Ectodermal cell (in vitro differentiated cells): Measurements from ENCODE around the gene DDHD1.

Experiments
- H3K27ac ChIP-seq: 2 replicates; pipeline ENCODE4 v1.7.0; 2013; ENCODE audit warnings: mild to moderate bottlenecking, low read depth, low read length; ENCODE audit not compliant: insufficient read depth, poor library complexity, severe bottlenecking
- H3K27me3 ChIP-seq: 2 replicates; pipeline ENCODE4 v1.7.0; 2013; ENCODE audit warnings: mild to moderate bottlenecking, low read length; ENCODE audit not compliant: insufficient read depth, control insufficient read depth, poor library complexity, severe bottlenecking
- H3K36me3 ChIP-seq: one replicate; pipeline ENCODE4 v1.7.0; 2013; ENCODE audit warnings: low read length; ENCODE audit not compliant: control insufficient read depth, insufficient read depth
- H3K4me1 ChIP-seq: one replicate; pipeline ENCODE4 v1.7.0; 2013; ENCODE audit warnings: low read length; ENCODE audit not compliant: control insufficient read depth, insufficient read depth
- H3K4me3 ChIP-seq: 2 replicates; pipeline ENCODE4 v1.7.0; 2013; ENCODE audit warnings: low read depth, low read length, control low read depth; ENCODE audit not compliant: insufficient read depth
- H3K9me3 ChIP-seq: 2 replicates; pipeline ENCODE4 v1.7.0; 2013; ENCODE audit warnings: mild to moderate bottlenecking, low read length, moderate library complexity; ENCODE audit not compliant: control insufficient read depth
- WGBS, 2 experiments: methylation state at CpG; one replicate each; pipeline ENCODE4 v1.1.7; 2013; ENCODE audit warnings: missing lambda C conversion rate in 2 of 2; 5-methylcytosine and 5-hydroxymethylcytosine counted together

The DDHD1 gene

DNA sequence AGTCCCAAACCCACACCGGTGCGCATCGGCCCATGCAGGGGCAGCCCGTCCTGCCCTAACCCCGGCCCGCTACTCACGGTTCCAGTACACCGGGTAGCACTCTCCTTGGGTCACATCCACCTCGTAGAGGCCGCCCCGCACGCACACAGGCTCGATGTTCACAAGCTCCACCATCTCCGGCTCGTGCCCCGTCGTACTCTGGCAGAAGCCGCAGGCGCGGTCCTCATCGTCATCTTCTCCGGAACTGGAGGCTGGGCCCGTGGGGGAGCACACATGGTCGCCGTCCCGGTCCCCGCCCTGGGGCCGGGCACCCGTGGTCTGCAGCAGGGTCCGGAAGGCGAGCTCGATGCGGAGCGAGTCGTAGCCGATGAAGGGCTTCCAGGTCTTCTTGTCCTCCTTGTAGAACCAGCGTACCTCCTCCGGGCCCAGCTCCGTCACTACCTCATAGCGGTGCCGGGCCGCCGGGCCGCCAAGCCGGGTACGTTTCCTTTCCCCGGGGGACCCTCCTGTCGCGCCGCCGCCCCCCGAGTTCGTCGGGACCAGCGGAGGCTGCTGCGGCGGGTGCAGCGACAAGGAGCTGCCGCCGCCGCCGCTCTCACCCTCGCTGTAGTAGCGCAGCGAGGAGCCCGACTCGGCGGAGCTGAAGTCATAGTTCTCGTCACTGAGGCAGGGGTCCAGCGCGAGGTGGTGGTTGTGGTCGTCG is 788 bp downstream of the DDHD1 start:
- Histone ChIP-seq H3K27ac (peak overlapping the region; percentile 62), H3K36me3 (no peaks in the 10 kb centered on the region), H3K4me1 (peaks cover 4% of the 10 kb centered on the region), H3K9me3 (no peaks in the 10 kb centered on the region), H3K27me3 (peaks cover 4% of the 10 kb centered on the region), H3K4me3 (peak overlapping the region; percentile 90)
- 0% methylated on average over 73 of the region's 73 CpGs for WGBS, 2 experiments

DNA sequence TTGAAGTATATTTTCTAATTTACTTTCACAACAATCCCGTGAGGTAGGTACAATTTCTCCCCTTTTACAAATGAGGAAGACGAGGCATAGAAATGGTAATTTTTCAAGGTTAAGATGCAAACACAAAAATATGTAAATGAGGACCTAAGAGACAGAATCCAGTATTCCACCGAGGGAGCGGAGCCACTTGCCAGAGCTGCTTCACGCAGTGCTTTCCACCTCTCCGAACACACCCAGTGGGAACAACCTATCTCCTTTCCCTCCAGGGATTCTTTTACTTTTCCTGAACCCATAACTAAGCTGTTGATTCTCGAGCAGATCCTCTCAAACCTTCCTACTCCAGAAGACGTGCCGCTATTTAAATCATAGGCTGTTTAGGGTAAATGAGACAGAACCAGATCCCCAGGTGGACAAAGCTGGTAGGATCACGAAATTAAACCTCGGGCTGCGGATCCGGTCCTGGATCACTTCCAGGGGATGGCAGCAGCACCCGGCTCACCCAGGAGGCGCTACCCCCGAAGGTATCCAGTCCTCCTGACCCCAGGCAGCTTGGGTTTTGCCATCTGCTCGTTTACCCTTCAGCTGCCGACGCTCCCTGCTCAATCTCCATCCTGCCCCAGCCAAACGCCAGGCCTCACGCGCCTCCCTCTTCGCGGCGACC is 1.5 kb downstream of the DDHD1 start:
- peaks cover 4% of the 10 kb centered on the region for H3K4me1 ChIP-seq
- H3K4me3 ChIP-seq = peak overlapping the region; percentile 90
- peaks cover 4% of the 10 kb centered on the region for H3K27me3 ChIP-seq
- no peaks in the 10 kb centered on the region for H3K9me3 ChIP-seq
- WGBS, 2 experiments = 2 to 3% methylated on average over 24 to 25 of the region's 25 CpGs
- H3K27ac ChIP-seq = no peak overlapping the region
- no peaks in the 10 kb centered on the region for H3K36me3 ChIP-seq

DNA sequence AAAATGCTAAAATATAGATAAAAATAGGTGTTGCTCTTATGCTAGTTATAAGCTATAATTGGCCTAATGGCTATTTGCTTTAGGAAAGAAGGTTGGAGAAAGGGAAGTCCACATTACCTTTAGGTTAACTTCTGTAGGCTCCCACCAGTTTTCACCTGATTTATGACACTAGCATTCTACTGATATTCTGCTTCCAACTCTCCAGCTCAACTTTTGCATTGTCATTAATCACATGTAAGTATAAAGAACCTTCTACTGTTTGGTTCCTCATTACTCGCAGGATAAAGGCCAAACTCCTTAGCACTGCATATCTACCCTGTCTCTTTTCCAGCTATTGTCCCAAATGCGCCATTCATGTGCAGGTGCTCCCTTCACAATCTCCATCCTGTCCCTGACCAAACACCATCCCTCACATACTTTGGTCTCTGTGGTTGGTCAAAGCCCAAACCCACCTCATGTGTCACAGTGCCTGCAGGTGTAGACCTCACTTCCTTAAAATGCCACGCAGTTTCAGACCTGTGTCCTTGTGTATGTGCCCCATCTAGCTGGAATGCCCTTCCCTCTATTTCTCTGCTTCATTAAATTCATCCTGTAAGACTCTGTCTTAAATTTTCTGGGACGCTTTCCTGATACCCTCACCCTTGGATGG is 3.3 kb downstream of the DDHD1 start:
- no peaks in the 10 kb centered on the region for H3K36me3 ChIP-seq
- H3K27ac ChIP-seq = no peak overlapping the region
- no peak overlapping the region for H3K4me3 ChIP-seq
- H3K27me3 ChIP-seq = peaks cover 4% of the 10 kb centered on the region
- WGBS, 2 experiments = 93 to 95% methylated on average over 4 of the region's 4 CpGs
- H3K4me1 ChIP-seq = peaks cover 4% of the 10 kb centered on the region
- H3K9me3 ChIP-seq = no peaks in the 10 kb centered on the region

DNA sequence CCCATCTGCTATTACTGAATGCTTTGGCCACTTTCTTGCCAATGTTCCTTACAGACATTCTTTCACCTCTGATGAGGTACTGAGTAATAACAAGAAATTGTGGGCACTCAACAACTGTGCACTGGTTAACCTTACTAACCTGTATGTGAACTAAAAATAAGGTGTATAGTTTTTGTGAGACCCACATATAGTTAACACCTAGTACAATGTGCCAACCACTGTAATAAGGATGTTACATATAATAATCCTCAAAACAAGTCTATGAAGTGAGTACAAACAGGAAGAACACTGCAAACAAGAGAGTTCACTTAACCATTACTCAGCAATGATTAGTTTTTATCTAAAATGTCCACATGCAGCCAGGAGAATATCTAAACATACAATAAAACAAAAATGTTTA is 4.5 kb downstream of the DDHD1 start:
- no peak overlapping the region for H3K4me3 ChIP-seq

DNA sequence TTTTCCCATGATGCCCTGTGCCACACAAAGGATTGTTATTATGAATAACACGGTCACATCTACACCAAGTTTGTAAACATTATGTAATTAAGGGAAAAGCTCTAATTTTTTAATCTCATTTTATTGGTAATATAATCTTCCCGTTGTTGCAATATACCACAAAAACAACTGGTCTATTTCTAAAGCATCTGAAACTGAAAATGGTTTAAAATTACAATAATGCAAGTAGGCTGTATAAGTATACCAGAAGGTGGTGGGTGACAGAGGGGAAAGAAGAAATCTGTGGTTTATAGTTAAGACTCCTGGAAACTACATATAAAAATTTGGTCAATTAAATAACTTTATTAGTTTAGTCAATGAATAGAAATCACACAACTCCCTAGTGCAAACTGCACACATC is 5.2 kb downstream of the DDHD1 start:
- 100% methylated on average over 1 of the region's 2 CpGs; no CpG with 5 or more reads in 1 of the 2 experiments for WGBS, 2 experiments
- peaks cover 4% of the 10 kb centered on the region for H3K27me3 ChIP-seq
- no peak overlapping the region for H3K4me3 ChIP-seq
- H3K27ac ChIP-seq = no peak overlapping the region
- H3K9me3 ChIP-seq = no peaks in the 10 kb centered on the region
- no peaks in the 10 kb centered on the region for H3K36me3 ChIP-seq
- peaks cover 4% of the 10 kb centered on the region for H3K4me1 ChIP-seq

More for the DNA sequence above, 4.5 kb downstream of the DDHD1 start:
- no peaks in the 10 kb centered on the region for H3K36me3 ChIP-seq
- peaks cover 4% of the 10 kb centered on the region for H3K4me1 ChIP-seq
- H3K9me3 ChIP-seq = no peaks in the 10 kb centered on the region
- no peak overlapping the region for H3K27ac ChIP-seq
- H3K27me3 ChIP-seq = peaks cover 4% of the 10 kb centered on the region

DNA sequence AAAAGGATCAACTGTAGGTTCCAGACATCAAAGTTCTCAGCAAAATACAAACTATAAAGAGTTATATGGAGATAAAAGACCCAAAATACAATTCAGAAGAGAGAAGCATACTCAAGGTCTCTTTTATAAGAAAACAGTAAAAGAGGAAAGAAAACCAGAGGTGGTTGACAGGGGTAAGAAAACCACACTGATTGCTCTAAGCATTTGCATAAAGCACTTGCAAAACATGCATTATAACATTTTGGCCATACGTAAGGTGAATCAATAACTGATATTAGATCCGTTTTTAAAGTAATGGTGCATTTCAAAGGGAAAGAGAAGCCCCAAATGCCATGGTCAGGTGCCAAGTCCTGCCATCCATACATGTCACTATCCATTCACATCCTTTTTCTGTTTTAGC is 5.9 kb downstream of the DDHD1 start:
- H3K27me3 ChIP-seq = peaks cover 4% of the 10 kb centered on the region
- no peak overlapping the region for H3K27ac ChIP-seq
- H3K4me1 ChIP-seq = peaks cover 4% of the 10 kb centered on the region
- H3K4me3 ChIP-seq = no peak overlapping the region
- H3K36me3 ChIP-seq = no peaks in the 10 kb centered on the region
- 88 to 93% methylated on average over 2 of the region's 2 CpGs for WGBS, 2 experiments
- no peaks in the 10 kb centered on the region for H3K9me3 ChIP-seq

DNA sequence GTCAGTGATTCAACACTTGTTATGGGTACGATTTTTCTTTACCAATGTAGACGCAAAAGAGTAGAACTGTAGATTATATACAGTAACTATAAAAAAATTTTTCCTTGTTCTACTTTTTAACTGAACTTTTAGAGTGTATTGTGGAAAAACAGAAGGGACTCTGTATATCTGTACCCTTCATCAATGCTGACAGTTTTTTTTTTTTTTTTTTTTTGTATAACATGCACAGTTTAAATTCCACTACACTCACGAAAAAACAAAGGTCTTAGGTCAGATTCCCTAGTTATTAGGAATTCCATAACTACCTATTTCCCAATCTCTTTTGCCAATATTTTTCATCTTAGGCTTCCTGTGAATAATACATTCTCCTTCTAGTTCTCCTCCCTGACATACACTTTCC is 6.4 kb downstream of the DDHD1 start:
- no peaks in the 10 kb centered on the region for H3K36me3 ChIP-seq
- H3K4me3 ChIP-seq = no peak overlapping the region
- peaks cover 4% of the 10 kb centered on the region for H3K27me3 ChIP-seq
- no peak overlapping the region for H3K27ac ChIP-seq
- no peaks in the 10 kb centered on the region for H3K9me3 ChIP-seq
- WGBS, 2 experiments = 50 to 63% methylated on average over 2 to 3 of the region's 3 CpGs
- H3K4me1 ChIP-seq = peaks cover 4% of the 10 kb centered on the region

DNA sequence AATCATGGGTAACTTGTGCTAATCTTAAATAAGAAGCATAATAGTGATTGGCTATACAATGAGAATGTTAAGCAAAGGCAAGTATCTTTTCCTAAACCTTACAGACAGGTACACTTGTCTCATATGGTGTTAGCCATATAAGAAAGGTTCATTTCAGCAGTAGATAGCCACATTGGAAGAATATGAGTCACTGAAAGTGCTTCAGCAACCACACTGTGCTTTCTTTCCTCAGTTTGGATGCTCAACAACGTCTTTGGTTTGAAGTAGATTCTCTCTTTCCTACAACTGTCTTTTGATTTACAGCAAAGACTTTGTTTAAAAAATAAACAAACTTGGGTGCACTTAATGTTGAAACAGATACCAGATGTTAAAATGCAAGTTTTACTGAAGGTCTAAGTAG is 8.9 kb downstream of the DDHD1 start:
- Histone ChIP-seq H3K4me3 (no peak overlapping the region), H3K27ac (no peak overlapping the region), H3K4me1 (no peaks in the 10 kb centered on the region), H3K36me3 (no peaks in the 10 kb centered on the region), H3K9me3 (no peaks in the 10 kb centered on the region), H3K27me3 (no peaks in the 10 kb centered on the region)
- WGBS, 2 experiments = 88 to 95% methylated on average over 1 of the region's 1 CpG

DNA sequence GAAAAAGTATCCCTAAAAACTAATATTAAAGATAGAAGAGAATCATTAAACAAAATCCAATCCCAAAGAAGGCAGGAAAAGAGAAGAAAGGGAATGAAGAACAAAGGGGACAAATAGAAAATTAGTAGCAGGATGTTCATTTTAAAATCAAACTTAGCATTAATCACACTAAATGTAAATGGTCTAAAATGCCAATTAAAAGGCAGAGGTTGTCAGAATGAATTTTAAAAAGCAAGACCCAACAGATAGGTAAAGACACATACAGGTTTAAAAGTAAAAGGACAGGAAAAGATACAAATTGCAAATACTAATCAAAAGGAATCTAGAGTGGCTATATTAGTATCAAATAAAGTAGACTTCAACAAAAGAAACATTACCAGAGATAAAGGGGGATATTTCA is 12.5 kb downstream of the DDHD1 start:
- Histone ChIP-seq H3K36me3 (no peaks in the 10 kb centered on the region), H3K4me3 (no peak overlapping the region), H3K9me3 (no peaks in the 10 kb centered on the region)

DNA sequence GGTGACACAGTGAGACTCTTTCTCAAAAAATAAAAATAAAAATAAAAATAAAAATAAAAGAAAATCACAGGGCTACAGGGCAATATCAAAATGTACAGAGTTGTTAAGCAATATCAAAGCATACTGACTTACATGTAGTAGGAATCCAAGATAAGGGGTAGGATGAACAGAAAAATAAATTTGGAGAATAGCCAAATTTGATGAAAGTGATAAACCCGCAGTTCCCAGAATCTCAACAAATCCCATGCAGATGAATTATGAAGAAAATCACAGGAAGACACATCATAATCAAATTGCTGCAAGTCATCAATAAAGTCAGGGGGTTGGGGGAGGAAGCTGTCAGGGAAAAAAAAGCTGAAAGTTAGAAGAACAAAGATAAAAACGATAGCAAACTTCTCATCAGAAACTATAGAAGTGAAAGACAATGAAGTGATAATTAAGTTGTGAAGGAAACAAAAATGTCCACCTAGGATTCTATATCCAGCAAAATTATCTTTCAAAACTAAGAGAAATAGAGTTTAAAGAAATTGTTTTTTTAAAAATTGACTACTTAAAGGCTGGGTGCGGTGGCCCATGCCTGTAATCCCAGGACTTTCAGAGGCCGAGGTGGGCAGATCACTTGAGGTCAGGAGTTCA is 15.4 kb downstream of the DDHD1 start:
- WGBS, 2 experiments = 89 to 90% methylated on average over 3 of the region's 4 CpGs
- Histone ChIP-seq H3K27me3 (no peaks in the 10 kb centered on the region), H3K36me3 (no peaks in the 10 kb centered on the region), H3K27ac (no peak overlapping the region), H3K4me3 (no peak overlapping the region), H3K4me1 (no peaks in the 10 kb centered on the region), H3K9me3 (no peaks in the 10 kb centered on the region)

More for the DNA sequence above, 12.5 kb downstream of the DDHD1 start:
- no peaks in the 10 kb centered on the region for H3K27me3 ChIP-seq
- H3K27ac ChIP-seq = no peak overlapping the region
- H3K4me1 ChIP-seq = no peaks in the 10 kb centered on the region
